ENCODE data around the gene PREPL.
"Not testable (repeated sequence)": the region's sequence is repeated elsewhere in the genome, so short reads cannot be mapped to it uniquely, and the experiment has no call there.

The PREPL gene

DNA sequence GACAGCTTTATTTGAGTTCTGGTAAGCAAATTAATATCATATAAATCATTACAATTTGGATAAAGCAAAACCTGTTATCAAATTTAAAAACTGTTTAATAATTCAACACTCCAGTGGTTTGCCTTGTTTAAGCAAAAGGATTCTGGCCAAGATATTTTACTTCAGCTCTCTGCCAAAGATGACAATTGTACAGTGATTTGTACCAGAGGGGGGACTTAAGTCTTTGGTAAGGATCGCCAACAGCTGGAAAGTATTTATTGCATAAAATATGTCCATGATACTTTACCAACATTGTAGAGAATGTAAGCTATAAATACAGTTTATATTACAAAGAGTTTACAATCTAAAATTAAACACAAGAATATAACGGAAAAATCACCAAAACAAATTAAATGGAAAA is 13.8 kb downstream of the PREPL start:
- no peak for DNase-seq

GRCh38 chr2:44342854-44343253 is 18.4 kb downstream of the PREPL start:
- peak; percentile 30 for DNase-seq

DNA sequence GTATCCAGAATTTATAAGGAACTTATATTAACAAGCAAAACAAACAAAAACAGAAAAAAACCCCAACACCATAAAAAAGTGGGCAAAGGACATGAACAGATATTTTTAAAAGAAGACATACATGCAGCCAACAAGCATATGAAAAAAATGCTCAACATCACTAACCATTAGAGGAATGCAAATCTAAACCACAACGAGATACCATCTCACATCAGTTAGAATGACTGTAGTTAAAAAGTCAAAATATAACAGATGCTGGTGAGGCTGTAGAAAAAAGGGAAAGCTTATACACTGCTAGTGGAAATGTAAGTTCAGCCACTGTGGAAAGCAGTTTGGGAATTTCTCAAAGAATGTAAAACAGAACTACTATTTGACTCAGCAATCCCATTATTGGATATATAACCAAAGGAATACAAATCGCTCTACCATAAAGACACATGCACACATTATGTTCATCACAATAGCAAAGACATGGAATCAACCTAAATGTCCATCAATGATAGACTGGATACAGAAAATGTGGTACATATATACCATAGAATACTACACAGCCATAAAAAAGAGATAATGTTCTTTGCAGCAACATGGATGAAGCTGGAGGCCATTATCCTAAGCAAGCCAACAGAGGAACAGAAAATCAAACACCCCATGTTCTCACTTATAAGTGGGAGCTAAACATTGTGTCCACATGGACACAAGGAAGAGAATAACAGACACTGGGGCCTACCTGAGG is 25.3 kb downstream of the PREPL start:
- no peak for DNase-seq

DNA sequence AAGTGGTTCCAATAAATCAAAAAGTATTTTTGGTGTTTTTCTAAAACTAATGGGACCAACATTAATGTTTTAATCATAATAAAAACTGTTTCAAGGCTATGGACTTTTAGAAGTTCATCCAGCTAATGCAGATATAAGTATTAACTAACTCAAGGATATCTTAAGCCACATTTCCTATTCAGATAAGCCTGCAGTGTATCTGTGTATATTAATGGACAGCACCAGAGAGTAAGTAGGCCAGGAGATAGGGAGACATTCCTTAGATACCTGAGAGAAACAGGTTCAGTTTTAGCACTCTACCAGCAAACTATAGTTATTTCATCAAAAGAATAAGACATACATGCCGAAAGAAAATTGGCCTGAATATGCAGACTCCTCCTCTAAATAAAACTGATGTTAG is 27.3 kb downstream of the PREPL start:
- no peak for DNase-seq

DNA sequence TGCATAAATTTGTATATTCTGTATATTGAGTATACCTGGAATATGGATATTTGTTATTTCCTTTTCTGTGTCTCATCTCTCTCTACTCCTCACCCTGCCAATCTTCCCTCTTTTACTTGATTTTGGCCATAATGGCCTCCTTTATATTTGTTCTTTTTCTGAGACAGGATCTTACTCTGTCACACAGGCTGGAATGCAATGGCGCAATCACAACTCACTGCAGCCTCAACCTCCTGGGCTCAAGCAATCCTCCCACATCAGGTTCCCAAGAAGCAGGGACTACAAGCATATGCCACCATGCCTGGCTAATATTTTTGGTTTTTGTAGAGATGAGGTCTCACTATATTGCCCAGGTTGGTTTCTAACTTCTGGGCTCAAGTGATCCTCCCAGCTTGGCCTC is 30.5 kb downstream of the PREPL start:
- DNase-seq, result no peak

DNA sequence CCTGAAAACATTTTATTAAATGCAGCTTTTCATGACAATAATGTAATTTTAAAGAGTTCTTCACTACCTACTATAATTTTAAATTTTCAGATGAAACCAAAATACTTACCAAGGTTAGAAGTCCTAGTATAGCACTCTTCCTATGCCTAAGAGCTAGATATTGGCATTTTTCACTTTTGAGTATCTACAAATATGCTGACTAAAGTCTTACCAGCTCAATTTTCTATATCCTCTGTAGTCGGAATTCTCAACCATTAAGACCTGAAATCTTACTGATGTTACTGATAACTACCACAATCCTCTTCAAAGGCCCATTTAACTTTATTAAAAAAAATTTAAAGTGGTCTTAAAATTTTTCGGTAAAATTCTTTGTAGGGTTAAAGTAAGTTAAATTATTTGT is 32.0 kb downstream of the PREPL start:
- no peak for DNase-seq

GRCh38 chr2:44328750-44329149 is 32.5 kb downstream of the PREPL start:
- DNase-seq, result no peak

DNA sequence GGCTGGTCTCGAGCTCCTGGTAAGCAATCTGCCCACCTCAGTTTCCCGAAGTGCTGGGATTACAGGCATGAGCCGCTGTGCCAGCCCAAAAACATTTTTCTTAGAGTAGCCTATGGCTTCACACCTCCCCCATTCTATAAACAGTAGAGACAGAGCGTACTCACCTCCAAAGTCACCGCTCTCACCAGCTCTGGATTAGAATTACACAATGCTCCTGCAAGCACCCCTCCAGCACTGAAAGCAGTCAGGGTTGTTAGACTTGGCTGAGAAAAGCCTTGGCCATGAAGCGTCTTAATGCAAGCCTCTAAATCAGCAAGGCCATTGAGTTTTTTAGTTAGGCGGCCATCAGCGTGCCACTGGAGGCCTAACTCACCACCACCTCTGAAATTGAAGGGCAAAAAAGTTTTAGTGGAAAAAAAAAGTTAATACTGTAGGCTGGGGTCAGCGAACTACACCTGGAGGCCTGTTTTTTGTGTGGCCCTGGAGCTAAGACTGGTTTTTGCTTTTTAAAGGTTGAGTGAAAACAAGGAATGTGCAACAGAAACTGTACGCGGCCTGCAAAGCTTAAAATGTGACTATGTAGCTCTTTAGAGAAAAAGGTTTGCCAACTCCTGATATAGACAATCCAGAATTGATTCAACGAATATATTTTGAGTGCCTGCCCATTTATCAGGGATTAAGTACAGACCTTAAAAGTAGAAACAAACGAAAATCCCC is 34.6 kb downstream of the PREPL start:
- DNase-seq, result no peak

- DNase-seq, result no peak
These were observed 35.4 kb downstream of the PREPL start for GRCh38 chr2:44325897-44326296.

DNA sequence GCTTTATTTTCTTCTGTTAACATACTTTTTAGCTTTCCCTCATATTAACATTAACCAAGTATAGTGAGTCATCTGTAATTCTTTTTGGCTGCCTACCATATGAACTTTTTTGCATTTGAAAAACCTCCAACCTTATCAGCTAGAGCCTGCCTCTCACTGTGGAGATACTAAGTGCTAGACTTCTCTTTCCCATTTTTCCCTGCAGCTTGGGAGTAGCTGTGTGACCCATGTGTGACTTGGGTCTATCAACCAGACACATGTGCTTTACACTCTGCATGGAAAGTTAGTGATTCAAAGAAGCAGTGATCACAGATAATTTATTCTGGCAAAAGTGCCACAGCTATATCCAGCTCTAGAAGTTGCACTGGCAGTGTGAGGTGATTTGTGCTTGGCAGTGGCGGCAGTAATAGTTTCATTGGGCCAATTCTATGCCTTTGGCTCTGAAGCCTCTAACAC is 36.3 kb downstream of the PREPL start:
- no peak for DNase-seq

- DNase-seq, result no peak
These were observed 39.9 kb downstream of the PREPL start for GRCh38 chr2:44321360-44321759.

- DNase-seq, result no peak
These were observed 40.5 kb downstream of the PREPL start for GRCh38 chr2:44320832-44321231.

DNA sequence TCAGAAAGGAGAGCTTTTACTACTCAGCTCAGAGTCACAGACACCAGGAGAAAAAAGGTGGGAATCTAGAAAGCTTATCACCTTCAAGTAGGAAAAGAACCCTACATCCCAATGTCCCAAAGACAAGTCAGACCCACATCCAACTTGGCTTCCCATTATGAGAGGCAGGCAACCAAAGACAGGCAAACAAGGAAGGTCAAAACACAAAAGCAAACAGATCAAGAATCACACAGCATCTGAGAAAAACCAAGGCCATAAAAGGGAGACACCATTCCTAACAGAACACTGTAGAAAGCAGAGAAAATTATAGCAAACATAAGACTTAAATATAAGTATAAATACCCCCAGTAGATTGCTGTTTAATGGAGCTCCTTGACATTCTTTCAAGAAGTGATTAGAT is 45.3 kb downstream of the PREPL start:
- DNase-seq, result no peak

GRCh38 chr2:44314362-44314761 is 46.9 kb downstream of the PREPL start:
- no peak for DNase-seq

- DNase-seq, result peak; percentile 2
These were observed 51.0 kb downstream of the PREPL start for GRCh38 chr2:44310287-44310686.

GRCh38 chr2:44305882-44306281 is 55.4 kb downstream of the PREPL start:
- DNase-seq, result no peak

- DNase-seq, result no peak
These were observed 57.0 kb downstream of the PREPL start for GRCh38 chr2:44304258-44304657.

DNA sequence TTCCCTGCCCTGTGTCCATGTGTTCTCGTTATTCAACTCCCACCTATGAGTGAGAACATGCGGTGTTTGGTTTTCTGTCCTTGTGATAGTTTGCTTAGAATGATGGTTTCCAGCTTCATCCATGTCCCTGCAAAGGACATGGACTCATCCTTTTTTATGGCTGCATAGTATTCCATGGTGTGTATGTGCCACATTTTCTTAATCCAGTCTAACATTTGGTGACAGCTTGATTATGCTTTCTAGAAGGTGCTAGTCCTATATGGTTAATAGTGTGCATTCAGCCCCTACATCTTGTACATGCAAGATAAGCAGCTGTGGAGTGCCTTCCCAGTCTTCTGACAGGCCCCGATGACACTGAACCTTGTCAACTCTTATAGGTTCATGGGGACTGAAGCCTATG is 57.5 kb downstream of the PREPL start:
- not testable (repeated sequence) for DNase-seq

DNA sequence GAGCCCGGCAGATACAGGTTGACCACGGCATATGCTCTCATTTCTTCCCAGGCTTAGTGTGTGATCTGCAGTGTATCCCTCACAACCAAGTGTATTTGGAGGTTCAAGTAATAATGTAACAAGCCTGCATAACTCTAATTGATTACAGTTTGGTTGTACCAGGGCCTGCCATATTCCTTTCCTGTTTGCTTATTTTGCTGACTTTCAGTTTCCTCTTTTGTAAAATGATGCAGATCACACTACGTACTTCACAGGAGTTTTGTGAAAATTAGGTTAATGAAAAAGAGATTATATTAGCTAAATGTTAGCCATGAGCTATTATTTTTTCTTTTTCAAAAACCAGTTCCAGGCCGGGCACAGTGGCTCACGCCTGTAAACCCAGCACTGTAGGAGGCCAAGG is 60.2 kb downstream of the PREPL start:
- DNase-seq, result no peak

- no peak for DNase-seq
These were observed 61.7 kb downstream of the PREPL start for GRCh38 chr2:44299635-44300034.

- no peak for DNase-seq
These were observed 63.9 kb downstream of the PREPL start for GRCh38 chr2:44297431-44297830.

DNA sequence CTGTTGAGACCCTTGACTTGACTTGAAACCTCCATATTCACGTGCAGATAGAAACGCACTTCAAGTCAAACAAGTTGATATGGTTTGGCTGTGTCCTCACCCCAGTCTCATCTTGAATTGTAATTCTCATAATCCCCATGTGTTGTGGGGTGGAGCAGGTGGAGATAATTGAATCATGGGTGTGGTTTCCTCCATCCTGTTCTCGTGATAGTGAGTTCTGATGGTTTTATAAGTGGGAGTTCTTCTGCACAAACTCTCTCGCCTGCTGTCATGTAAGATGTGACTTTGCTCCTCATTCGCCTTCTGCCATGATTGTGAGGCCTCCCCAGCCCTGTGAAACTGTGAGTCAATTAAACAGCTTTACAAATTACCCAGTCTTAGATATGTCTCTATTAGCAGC is 64.6 kb downstream of the PREPL start:
- DNase-seq, result no peak

- peak; percentile 8 for DNase-seq
These were observed 65.5 kb downstream of the PREPL start for GRCh38 chr2:44295633-44296359.

DNA sequence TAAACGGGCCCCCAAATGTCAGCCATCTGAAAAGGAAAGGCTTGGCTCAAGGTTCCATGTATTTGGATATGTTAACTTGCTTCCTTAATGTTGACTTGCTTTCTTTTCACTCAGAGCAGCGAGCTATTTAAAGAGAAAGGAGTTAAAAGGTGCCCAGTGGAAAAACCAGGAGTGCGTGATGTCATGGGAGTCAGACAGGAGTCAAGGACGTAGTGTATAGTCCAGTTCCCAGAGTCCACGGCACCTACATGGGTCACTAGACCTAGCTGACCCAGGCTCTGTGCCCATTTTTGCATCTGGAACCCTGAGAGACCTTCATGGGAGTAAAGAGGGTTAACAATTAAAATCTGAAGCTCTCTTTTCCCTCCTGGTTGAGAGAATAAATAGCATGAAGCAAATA is 66.2 kb downstream of the PREPL start:
- DNase-seq, result no peak

All from NCI-H69 (cell line).